ENCODE measurements around the gene MPPED1. TPM values are rescaled to one million over a fixed set of nuclear protein-coding genes. Genes with fewer than 3 reads are reported as not detected.

The MPPED1 gene
- total RNA-seq, 1 experiment from 2014 or later = not detected

DNA sequence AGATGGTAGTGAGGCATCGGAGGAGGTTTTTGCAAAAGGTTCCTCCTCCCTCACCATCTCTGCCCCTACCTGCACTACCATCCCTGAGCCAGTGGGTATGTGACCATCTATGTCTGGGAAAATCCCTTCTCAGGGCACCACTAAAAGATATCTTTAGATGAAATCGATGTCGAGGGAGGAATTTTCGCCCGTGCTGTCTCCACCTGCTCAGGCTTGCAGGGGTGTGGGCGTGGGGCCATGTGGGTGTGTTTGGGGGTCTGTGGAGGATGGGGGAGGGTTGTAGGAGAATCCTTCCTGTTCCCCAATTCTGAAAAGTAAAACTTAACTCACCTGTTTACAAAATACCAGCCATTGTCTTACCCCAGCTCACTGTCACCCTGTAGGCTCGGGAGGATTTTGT lies 12.4 kb downstream of the MPPED1 start:
- H3K4me3 Mint-ChIP-seq (ENCODE audit: low read depth, unreplicated experiment) = no peak overlapping the region
- H3K9me3 Mint-ChIP-seq (ENCODE audit: low read depth, unreplicated experiment) = no peaks in the 10 kb centered on the region
- CTCF ChIA-PET = interaction anchor here (1.0 kb wide), 1 partner anchor 9 kb away, joined by 3 read pairs; no protein-coding TSS in a partner anchor
- H3K36me3 Mint-ChIP-seq (ENCODE audit: insufficient read depth, unreplicated experiment) = no peaks in the 10 kb centered on the region
- TF ChIP-seq, protein P1, sequence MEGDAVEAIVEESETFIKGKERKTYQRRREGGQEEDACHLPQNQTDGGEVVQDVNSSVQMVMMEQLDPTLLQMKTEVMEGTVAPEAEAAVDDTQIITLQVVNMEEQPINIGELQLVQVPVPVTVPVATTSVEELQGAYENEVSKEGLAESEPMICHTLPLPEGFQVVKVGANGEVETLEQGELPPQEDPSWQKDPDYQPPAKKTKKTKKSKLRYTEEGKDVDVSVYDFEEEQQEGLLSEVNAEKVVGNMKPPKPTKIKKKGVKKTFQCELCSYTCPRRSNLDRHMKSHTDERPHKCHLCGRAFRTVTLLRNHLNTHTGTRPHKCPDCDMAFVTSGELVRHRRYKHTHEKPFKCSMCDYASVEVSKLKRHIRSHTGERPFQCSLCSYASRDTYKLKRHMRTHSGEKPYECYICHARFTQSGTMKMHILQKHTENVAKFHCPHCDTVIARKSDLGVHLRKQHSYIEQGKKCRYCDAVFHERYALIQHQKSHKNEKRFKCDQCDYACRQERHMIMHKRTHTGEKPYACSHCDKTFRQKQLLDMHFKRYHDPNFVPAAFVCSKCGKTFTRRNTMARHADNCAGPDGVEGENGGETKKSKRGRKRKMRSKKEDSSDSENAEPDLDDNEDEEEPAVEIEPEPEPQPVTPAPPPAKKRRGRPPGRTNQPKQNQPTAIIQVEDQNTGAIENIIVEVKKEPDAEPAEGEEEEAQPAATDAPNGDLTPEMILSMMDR (IDR thresholded peaks at IDR 0.05; ENCODE audit: unreplicated experiment) = no peak
- intact Hi-C loops (cut with micrococcal nuclease; ENCODE audit: unreplicated experiment) = no loop called here
- no TSS peak for BruUV-seq (replicated peaks)
- no peak for DNase-seq
- H3K27ac Mint-ChIP-seq (ENCODE audit: unreplicated experiment) = no peak overlapping the region
- H3K27me3 Mint-ChIP-seq (ENCODE audit: unreplicated experiment) = peaks cover 93% of the 10 kb centered on the region
- H3K4me1 Mint-ChIP-seq (ENCODE audit: low read depth, unreplicated experiment) = no peaks in the 10 kb centered on the region

DNA sequence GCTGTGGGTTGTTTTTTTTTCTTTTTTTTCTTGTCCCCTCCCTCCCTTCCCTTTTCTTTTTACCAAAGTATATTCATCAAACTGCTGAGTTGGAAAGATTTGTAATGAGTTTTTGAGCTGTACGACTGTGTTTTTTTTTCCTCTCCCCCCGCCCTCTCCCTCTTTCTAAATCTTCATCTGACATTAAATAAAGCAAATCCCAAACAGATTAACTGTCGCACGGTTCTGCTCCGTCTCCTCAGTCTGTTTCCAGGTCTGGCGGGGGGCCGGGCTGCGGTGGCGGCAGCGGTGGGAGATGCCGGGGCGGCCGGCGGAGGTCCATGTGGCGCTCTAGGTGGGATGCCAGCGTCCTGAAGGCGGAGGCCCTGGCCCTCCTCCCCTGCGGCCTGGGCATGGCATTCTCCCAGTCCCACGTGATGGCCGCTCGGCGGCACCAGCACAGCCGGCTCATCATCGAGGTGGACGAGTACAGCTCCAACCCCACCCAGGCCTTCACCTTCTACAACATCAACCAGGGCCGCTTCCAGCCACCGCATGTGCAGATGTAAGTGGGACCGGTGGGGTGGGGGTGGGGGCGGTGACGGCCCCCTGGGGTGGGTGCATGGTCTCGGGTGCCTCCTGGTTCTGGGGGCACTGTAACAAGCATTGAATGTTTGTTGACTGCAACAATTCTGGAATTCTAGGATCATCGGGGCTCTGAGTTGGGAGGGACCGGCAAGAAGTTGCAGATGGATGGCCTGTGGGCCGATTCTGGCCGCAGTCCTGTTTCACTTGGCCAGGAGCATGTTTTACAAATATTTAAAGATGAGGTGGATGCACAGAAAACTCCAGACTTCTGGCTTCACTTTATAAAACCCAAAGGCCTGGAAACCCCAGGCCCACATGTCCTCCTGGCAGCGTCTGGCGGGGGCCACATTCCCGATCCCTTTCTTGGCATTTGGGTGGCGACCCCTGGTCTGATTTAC lies 13.1 kb downstream of the MPPED1 start:
- CTCF ChIA-PET = interaction anchor here (0.5 to 1.0 kb wide), 3 partner anchors 9 to 147 kb away, joined by 3 to 7 read pairs (median 4); no protein-coding TSS in a partner anchor
- H3K4me3 Mint-ChIP-seq (ENCODE audit: low read depth, unreplicated experiment) = no peak overlapping the region
- intact Hi-C loops (cut with micrococcal nuclease; ENCODE audit: unreplicated experiment) = no loop called here
- DNase-seq = no peak
- H3K36me3 Mint-ChIP-seq (ENCODE audit: insufficient read depth, unreplicated experiment) = no peaks in the 10 kb centered on the region
- BruUV-seq (replicated peaks) = no TSS peak
- no peaks in the 10 kb centered on the region for H3K4me1 Mint-ChIP-seq (ENCODE audit: low read depth, unreplicated experiment)
- peaks cover 93% of the 10 kb centered on the region for H3K27me3 Mint-ChIP-seq (ENCODE audit: unreplicated experiment)
- no peak overlapping the region for H3K27ac Mint-ChIP-seq (ENCODE audit: unreplicated experiment)
- H3K9me3 Mint-ChIP-seq (ENCODE audit: low read depth, unreplicated experiment) = no peaks in the 10 kb centered on the region
- TF ChIP-seq, protein P1 (IDR thresholded peaks at IDR 0.05; ENCODE audit: unreplicated experiment) = no peak

DNA sequence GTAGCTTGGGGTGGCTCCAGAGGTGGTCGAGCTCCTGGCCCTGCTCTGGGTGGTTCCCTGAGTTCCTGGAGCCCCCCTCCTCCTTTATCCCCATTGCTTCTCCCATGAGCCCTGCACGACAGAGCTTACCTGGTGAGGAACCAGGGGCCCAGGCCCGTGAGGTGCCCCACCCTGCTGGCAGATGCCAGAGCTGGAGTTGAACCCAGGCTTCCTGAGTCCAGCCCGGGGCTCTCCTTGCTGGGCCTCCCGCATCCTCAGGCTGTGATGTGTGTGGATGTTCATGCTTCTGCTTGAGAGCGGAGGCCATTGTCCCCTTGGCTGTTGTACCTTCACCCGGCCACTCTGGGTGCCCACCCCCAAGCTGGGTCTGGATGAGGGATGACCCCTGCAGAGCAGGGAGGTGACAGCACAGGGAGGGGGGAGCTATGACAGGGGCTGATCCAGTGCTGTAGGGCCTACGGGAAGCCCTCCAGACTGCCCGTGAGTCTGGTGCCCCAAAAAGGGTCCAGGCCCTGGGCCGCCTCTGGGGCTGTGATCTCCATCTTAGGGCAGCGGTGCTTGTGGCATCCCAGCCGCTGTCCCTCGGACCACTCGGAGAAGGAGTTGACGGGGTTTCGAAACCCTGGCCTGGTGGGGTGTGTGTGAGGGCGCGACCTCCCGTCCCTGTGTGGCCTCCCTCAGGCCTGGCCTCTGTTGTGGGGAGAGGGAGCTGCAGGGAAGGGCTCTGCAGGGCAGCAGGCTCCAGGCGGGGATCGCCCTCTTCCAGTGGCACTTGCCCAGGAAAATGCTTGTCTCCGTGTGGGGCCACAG lies 14.4 kb downstream of the MPPED1 start:
- DNase-seq = no peak
- H3K27me3 Mint-ChIP-seq (ENCODE audit: unreplicated experiment) = peaks cover 93% of the 10 kb centered on the region
- no TSS peak for BruUV-seq (replicated peaks)
- TF ChIP-seq, protein P1 (IDR thresholded peaks at IDR 0.05; ENCODE audit: unreplicated experiment) = no peak
- H3K27ac Mint-ChIP-seq (ENCODE audit: unreplicated experiment) = no peak overlapping the region
- no peaks in the 10 kb centered on the region for H3K4me1 Mint-ChIP-seq (ENCODE audit: low read depth, unreplicated experiment)
- H3K4me3 Mint-ChIP-seq (ENCODE audit: low read depth, unreplicated experiment) = no peak overlapping the region
- CTCF ChIA-PET = no interaction called here
- H3K9me3 Mint-ChIP-seq (ENCODE audit: low read depth, unreplicated experiment) = no peaks in the 10 kb centered on the region
- intact Hi-C loops (cut with micrococcal nuclease; ENCODE audit: unreplicated experiment) = no loop called here
- no peaks in the 10 kb centered on the region for H3K36me3 Mint-ChIP-seq (ENCODE audit: insufficient read depth, unreplicated experiment)

DNA sequence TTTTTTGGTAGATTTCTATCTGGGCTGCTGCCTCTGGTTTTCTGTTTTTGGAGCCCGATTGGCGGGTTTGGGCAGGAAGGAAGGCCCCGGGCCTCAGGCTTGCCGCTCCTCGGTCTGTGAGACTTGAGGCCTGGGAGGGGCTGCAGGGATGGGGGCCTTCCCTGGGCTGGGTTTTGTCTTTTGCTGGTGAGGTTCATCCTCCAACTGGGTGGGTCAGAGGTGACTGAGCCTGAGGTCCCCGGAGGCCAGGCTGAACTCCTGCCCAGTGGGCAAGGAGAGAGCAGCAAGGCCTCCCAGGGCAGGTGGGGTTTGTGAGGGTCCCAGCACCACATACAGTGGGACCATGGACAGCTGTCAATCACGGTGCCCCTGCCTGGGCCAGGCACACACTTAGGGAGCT lies 15.0 kb downstream of the MPPED1 start:
- CTCF ChIA-PET = no interaction called here
- peaks cover 93% of the 10 kb centered on the region for H3K27me3 Mint-ChIP-seq (ENCODE audit: unreplicated experiment)

More for the DNA sequence above, 15.0 kb downstream of the MPPED1 start:
- Mint-ChIP-seq H3K36me3 (ENCODE audit: insufficient read depth, unreplicated experiment) (no peaks in the 10 kb centered on the region), H3K27ac (ENCODE audit: unreplicated experiment) (no peak overlapping the region), H3K9me3 (ENCODE audit: low read depth, unreplicated experiment) (no peaks in the 10 kb centered on the region), H3K4me3 (ENCODE audit: low read depth, unreplicated experiment) (no peak overlapping the region), H3K4me1 (ENCODE audit: low read depth, unreplicated experiment) (no peaks in the 10 kb centered on the region)
- intact Hi-C loops (cut with micrococcal nuclease; ENCODE audit: unreplicated experiment) = no loop called here
- DNase-seq = no peak
- TF ChIP-seq, protein P1 (IDR thresholded peaks at IDR 0.05; ENCODE audit: unreplicated experiment) = no peak
- no TSS peak for BruUV-seq (replicated peaks)

Data from Calu3 (cell line).